Neural cell (in vitro differentiated cells): ENCODE data around the gene ZFR2. TPM values are rescaled to one million over a fixed set of nuclear protein-coding genes. Genes with fewer than 3 reads are reported as not detected.

Source experiments
- H2AFZ ChIP-seq: fragments of 200-600, 300-800 bp; sonication (generic), shearing (Covaris generic); 2 replicates; pipeline ENCODE4 v1.6.0; 2014; ENCODE audit warnings: low read depth, mild to moderate bottlenecking, antibody characterized with exemption, low read length, moderate library complexity
- H3F3A ChIP-seq: fragments of 200-600 bp; shearing (Covaris generic); 2 replicates; pipeline ENCODE4 v1.6.1; 2016; ENCODE audit warnings: mild to moderate bottlenecking, moderate library complexity, mixed read lengths, antibody characterized with exemption, low read length; ENCODE audit not compliant: insufficient read depth, poor library complexity, severe bottlenecking
- H3K27ac ChIP-seq: fragments of 200-600, 300-800 bp; sonication (generic), shearing (Covaris generic); 2 replicates; pipeline ENCODE4 v1.5.1; 2014; ENCODE audit warnings: mild to moderate bottlenecking, low read length, moderate library complexity
- H3K27me3 ChIP-seq: fragments of 300-800, 200-600 bp; sonication (generic), shearing (Covaris generic); 2 replicates; pipeline ENCODE4 v1.6.0; 2014; ENCODE audit warnings: mild to moderate bottlenecking, low read depth, low read length, moderate library complexity; ENCODE audit not compliant: insufficient read depth
- H3K36me3 ChIP-seq: fragments of 300-800, 200-600 bp; sonication (generic), shearing (Covaris generic); 2 replicates; pipeline ENCODE4 v1.5.1; 2014; ENCODE audit warnings: mild to moderate bottlenecking, antibody characterized with exemption, low read length, moderate library complexity; ENCODE audit not compliant: insufficient read depth
- H3K4me2 ChIP-seq: fragments of 300-800, 200-600 bp; sonication (generic), shearing (Covaris generic); 2 replicates; pipeline ENCODE4 v1.6.0; 2014; ENCODE audit warnings: mild to moderate bottlenecking, low read length
- H3K4me3 ChIP-seq: fragments of 300-800, 200-600 bp; sonication (generic), shearing (Covaris generic); 2 replicates; pipeline ENCODE4 v1.5.1; 2014; ENCODE audit warnings: mild to moderate bottlenecking, low read length, moderate library complexity
- H3K79me2 ChIP-seq: fragments of 200-600 bp; shearing (Covaris generic); replicated peaks from 2 replicates; pipeline ENCODE4 v1.6.0; 2014; ENCODE audit warnings: mild to moderate bottlenecking, low read length, moderate library complexity; ENCODE audit not compliant: insufficient read depth
- H3K9ac ChIP-seq: fragments of 300-800, 200-600 bp; sonication (generic), shearing (Covaris generic); 2 replicates; pipeline ENCODE4 v1.6.1; 2016; ENCODE audit warnings: mild to moderate bottlenecking, low read length, mixed read lengths
- H3K9me2 ChIP-seq: fragments of 200-600 bp; shearing (Covaris generic); 2 replicates; pipeline ENCODE4 v1.6.1; 2016; ENCODE audit warnings: mild to moderate bottlenecking, low read length, mixed read lengths; ENCODE audit not compliant: insufficient read depth
- H3K9me3 ChIP-seq: fragments of 200-600, 300-800 bp; sonication (generic), shearing (Covaris generic); 2 replicates; pipeline ENCODE4 v1.6.1; 2016; ENCODE audit warnings: mild to moderate bottlenecking, mixed run types, low read length, moderate library complexity, mixed read lengths
- H4K20me1 ChIP-seq: fragments of 200-600 bp; shearing (Covaris generic); 2 replicates; pipeline ENCODE4 v1.6.1; 2016; ENCODE audit warnings: mild to moderate bottlenecking, mixed run types; ENCODE audit not compliant: insufficient read depth
- CTCF ChIP-seq: fragments of 450-650 bp; IDR thresholded peaks from 2 replicates; pipeline ENCODE4 v1.5.1; 2014; ENCODE audit warnings: antibody characterized with exemption, mild to moderate bottlenecking, moderate library complexity; ENCODE audit not compliant: poor library complexity, severe bottlenecking
- EP300 ChIP-seq: fragments of 450-650 bp; conservative IDR thresholded peaks from 2 replicates; pipeline ENCODE4 v1.6.1; 2014; ENCODE audit warnings: antibody characterized with exemption, mild to moderate bottlenecking, moderate library complexity; ENCODE audit not compliant: poor library complexity, severe bottlenecking
- EZH2 ChIP-seq: fragments of 200-600, 300-800 bp; shearing (Covaris generic), sonication (generic); IDR thresholded peaks from 2 replicates; pipeline ENCODE4 v1.6.1; 2014; ENCODE audit warnings: antibody characterized with exemption, low read length, borderline replicate concordance, mild to moderate bottlenecking; ENCODE audit not compliant: insufficient read depth, poor library complexity, severe bottlenecking
- MXI1 ChIP-seq: fragments of 450-650 bp; conservative IDR thresholded peaks from 2 replicates; pipeline ENCODE4 v1.6.1; 2014; ENCODE audit warnings: antibody characterized with exemption, mild to moderate bottlenecking; ENCODE audit not compliant: poor library complexity, severe bottlenecking
- POLR2AphosphoS5 ChIP-seq: IDR thresholded peaks from 2 replicates; pipeline ENCODE4 v1.6.1; 2012
- RAD21 ChIP-seq: fragments of 450-650 bp; conservative IDR thresholded peaks from 2 replicates; pipeline ENCODE4 v1.6.1; 2014; ENCODE audit warnings: antibody characterized with exemption, mild to moderate bottlenecking, moderate library complexity
- SMC3 ChIP-seq: fragments of 450-650 bp; conservative IDR thresholded peaks from 2 replicates; pipeline ENCODE4 v1.6.1; 2014; ENCODE audit warnings: antibody characterized with exemption, mild to moderate bottlenecking, moderate library complexity; ENCODE audit not compliant: poor library complexity
- TAF1 ChIP-seq: IDR thresholded peaks from 2 replicates; pipeline ENCODE4 v1.6.1; 2012; ENCODE audit warnings: low read depth
- polyA plus RNA-seq: library from polyadenylated mRNA; depleted of rRNA; stranded (reverse); fragments of >200 nt; gene quantifications from 2 replicates; pipeline ENCODE4 v1.2.3, GENCODE V29; 2014
- TF ChIP-seq, protein P1 (sequence below): IDR thresholded peaks from 2 replicates; pipeline ENCODE4 v1.6.1; 2012; ENCODE audit warnings: borderline replicate concordance

ZFR2 gene
- polyA plus RNA-seq, 1 donor from 2014 or later = 9.0 TPM

DNA sequence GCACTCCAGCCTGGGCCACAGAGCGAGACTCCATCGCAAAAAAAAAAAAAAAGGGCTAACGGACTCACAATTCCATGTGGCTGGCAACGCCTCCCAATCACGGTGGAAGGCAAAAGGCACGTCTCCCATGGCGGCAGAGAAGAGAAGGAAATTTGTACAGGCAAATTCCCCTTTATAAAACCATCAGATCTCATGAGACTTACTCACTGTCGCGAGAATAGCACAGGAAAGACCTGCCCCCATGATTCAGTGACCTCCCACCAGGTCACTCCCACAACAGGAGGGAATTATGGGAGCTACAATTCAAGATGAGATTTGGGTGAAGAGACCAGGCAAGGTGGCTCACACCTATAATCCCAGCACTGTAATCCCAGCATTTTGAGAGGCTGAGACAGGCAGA lies 45.4 kb upstream of the ZFR2 start:
- no peak overlapping the region for H3K9ac ChIP-seq
- H3K36me3 ChIP-seq = peaks cover 16% of the 10 kb centered on the region
- H3K79me2 ChIP-seq = no peaks in the 10 kb centered on the region
- no peak overlapping the region for H3K4me2 ChIP-seq
- H3K27ac ChIP-seq = no peak overlapping the region
- no peak overlapping the region for H2AFZ ChIP-seq
- TF ChIP-seq MXI1 = no peak
- TF ChIP-seq SMC3 = no peak
- no peak for TF ChIP-seq TAF1
- TF ChIP-seq EP300 = no peak
- no peak for TF ChIP-seq POLR2AphosphoS5
- no peak for TF ChIP-seq RAD21
- no peak for TF ChIP-seq CTCF
- TF ChIP-seq, protein P1, sequence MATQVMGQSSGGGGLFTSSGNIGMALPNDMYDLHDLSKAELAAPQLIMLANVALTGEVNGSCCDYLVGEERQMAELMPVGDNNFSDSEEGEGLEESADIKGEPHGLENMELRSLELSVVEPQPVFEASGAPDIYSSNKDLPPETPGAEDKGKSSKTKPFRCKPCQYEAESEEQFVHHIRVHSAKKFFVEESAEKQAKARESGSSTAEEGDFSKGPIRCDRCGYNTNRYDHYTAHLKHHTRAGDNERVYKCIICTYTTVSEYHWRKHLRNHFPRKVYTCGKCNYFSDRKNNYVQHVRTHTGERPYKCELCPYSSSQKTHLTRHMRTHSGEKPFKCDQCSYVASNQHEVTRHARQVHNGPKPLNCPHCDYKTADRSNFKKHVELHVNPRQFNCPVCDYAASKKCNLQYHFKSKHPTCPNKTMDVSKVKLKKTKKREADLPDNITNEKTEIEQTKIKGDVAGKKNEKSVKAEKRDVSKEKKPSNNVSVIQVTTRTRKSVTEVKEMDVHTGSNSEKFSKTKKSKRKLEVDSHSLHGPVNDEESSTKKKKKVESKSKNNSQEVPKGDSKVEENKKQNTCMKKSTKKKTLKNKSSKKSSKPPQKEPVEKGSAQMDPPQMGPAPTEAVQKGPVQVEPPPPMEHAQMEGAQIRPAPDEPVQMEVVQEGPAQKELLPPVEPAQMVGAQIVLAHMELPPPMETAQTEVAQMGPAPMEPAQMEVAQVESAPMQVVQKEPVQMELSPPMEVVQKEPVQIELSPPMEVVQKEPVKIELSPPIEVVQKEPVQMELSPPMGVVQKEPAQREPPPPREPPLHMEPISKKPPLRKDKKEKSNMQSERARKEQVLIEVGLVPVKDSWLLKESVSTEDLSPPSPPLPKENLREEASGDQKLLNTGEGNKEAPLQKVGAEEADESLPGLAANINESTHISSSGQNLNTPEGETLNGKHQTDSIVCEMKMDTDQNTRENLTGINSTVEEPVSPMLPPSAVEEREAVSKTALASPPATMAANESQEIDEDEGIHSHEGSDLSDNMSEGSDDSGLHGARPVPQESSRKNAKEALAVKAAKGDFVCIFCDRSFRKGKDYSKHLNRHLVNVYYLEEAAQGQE = no peak
- no peak for TF ChIP-seq EZH2
- no peak overlapping the region for H3K4me3 ChIP-seq
- H3F3A ChIP-seq = no peaks in the 10 kb centered on the region
- H3K9me3 ChIP-seq = peaks cover 12% of the 10 kb centered on the region
- H3K27me3 ChIP-seq = no peaks in the 10 kb centered on the region
- no peaks in the 10 kb centered on the region for H4K20me1 ChIP-seq
- H3K9me2 ChIP-seq = no peaks in the 10 kb centered on the region

DNA sequence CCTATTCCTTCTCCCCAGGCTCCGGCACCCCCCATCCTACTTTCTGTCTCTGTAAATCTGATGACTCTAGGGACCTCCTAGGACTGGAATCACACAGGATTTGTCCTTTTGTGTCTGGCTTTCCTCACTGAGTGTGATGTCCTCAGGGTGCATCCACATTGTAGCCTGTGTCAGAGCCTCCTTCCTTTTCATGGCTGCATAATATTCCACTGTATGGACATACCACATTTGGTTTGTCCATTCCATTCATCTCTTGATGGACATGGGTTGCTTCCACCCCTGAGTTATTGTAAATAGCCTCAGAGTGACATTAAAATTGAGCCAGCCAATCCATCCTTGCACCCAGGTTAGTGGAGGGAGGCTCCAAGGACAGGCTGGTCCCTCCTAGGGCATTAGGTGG lies 41.3 kb upstream of the ZFR2 start:
- Histone ChIP-seq H3K4me3 (no peak overlapping the region), H3K4me2 (no peak overlapping the region), H3K79me2 (no peaks in the 10 kb centered on the region), H3K9me2 (no peaks in the 10 kb centered on the region), H3K36me3 (peaks cover 25% of the 10 kb centered on the region), H3K9ac (no peak overlapping the region), H3K9me3 (peaks cover 13% of the 10 kb centered on the region), H4K20me1 (no peaks in the 10 kb centered on the region), H3K27me3 (no peaks in the 10 kb centered on the region), H3K27ac (no peak overlapping the region), H3F3A (no peaks in the 10 kb centered on the region), H2AFZ (no peak overlapping the region)
- TF ChIP-seq RAD21 (no peak), EP300 (no peak), POLR2AphosphoS5 (no peak), MXI1 (no peak), TAF1 (no peak), EZH2 (no peak), SMC3 (no peak), CTCF (no peak)
- TF ChIP-seq, protein P1 = no peak
